ENCODE results near the gene HBB.

Gene HBB

DNA sequence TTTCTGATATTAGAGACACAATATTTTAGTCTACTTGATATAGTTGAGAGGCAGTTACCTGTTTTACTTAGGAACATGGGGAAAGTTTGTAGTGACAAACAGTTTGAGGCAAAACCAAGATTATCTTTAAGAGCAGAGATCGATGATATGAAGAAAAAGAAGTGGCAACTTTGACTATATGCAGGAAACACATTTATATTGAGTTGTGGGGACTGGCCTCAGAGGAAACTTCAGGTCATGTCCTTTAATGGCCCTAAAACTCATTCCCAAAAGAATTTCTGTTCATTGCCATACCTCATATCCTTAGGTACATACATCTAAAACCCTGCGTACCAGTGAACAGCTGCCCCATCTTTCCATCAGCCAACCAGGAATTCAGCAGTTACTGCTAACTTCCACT lies 18.3 kb upstream of the HBB start:
- TF ChIP-seq, protein P1, sequence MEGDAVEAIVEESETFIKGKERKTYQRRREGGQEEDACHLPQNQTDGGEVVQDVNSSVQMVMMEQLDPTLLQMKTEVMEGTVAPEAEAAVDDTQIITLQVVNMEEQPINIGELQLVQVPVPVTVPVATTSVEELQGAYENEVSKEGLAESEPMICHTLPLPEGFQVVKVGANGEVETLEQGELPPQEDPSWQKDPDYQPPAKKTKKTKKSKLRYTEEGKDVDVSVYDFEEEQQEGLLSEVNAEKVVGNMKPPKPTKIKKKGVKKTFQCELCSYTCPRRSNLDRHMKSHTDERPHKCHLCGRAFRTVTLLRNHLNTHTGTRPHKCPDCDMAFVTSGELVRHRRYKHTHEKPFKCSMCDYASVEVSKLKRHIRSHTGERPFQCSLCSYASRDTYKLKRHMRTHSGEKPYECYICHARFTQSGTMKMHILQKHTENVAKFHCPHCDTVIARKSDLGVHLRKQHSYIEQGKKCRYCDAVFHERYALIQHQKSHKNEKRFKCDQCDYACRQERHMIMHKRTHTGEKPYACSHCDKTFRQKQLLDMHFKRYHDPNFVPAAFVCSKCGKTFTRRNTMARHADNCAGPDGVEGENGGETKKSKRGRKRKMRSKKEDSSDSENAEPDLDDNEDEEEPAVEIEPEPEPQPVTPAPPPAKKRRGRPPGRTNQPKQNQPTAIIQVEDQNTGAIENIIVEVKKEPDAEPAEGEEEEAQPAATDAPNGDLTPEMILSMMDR (IDR thresholded peaks at IDR 0.05; ENCODE audit: low read depth, low read length, missing control alignments), result no peak

DNA sequence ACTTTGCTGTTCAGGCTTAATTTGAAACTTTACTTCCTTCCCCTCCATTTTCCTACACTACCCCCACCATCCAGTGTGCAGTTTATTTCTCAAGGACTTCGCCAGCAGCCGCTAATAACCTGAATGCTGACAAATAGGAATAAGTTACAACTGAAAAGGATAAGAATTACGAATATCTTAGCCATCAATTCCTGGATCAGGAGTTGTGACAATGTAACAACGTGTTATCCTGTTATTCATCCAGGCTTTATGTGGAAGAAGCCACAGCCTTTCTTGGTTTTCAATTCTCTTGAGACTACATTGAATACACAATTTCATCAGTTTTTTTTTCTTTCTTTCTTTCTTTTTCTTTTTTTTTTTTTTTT lies 16.9 kb upstream of the HBB start:
- no peak for DNase-seq (ENCODE audit: low read depth)
- no peak overlapping the region for H3K4me3 ChIP-seq (ENCODE audit: low read depth, low read length)
- TF ChIP-seq, protein P1 (IDR thresholded peaks at IDR 0.05; ENCODE audit: low read depth, low read length, missing control alignments), result no peak

More for the DNA sequence above, 18.3 kb upstream of the HBB start:
- no peak overlapping the region for H3K4me3 ChIP-seq (ENCODE audit: low read depth, low read length)
- no peak for DNase-seq (ENCODE audit: low read depth)

DNA sequence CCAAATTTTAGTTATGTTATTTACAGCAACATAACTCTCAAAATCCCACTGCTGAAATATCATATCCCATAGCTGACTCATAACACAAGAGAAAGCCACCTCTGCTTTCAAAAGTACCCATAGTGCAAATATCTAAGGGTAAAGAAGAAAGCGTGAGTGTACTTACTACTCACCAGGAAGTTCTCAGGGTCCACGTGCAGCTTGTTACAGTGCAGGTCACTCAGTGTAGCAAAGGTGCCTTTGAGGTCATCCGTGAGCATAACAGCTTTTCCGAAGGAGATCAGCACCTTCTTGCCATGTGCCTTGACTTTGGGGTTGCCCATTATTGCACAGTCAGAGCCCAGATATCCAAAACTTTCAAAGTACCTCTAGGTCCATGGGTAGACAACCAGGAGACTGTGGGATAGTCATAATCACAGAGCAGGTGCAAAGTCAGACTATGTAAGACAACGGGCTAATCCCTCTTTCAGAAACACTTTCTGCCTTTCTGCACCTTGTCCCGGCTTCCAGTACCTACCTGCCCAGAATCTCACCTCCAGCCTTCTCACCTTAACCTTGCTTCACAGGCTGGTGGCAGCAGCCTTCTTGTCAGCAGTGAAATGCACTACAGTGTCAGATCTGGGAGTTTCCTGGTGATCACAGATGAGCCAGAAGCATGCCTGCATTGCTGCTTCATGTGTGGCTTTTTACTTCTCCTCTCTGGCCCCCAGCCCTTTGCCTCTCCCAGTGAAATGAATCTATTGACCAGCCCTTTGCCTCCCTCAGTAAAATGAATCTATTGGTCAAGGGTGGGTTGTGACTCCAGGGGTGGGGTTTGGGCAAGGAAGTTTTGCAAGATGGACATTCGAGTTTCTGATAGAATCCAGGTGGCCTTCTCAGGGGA lies 16.3 kb upstream of the HBB start:
- TF ChIP-seq, protein P1 (IDR thresholded peaks at IDR 0.05; ENCODE audit: low read depth, low read length, missing control alignments), result no peak
- no peak for DNase-seq (ENCODE audit: low read depth)
- no peak overlapping the region for H3K4me3 ChIP-seq (ENCODE audit: low read depth, low read length)

DNA sequence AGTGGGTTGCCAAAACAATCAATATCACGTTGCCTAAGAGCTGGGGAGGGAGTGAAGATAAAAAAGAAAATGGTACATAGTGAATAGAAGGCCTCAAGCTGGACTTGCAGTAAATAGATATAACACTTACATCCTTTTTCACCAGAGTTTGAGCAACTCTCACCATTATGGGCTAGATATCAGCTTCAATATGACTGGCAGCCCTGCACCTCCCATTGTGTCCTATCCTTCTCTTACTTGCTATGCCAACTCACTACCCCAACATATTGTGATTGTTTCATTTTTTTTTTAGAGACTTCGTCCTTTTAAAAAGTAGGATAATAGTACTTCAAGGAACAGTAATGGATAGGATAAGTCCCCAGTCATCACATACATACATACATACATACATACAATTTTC lies 15.3 kb upstream of the HBB start:
- DNase-seq (ENCODE audit: low read depth), result no peak
- no peak overlapping the region for H3K4me3 ChIP-seq (ENCODE audit: low read depth, low read length)
- TF ChIP-seq, protein P1 (IDR thresholded peaks at IDR 0.05; ENCODE audit: low read depth, low read length, missing control alignments), result no peak

DNA sequence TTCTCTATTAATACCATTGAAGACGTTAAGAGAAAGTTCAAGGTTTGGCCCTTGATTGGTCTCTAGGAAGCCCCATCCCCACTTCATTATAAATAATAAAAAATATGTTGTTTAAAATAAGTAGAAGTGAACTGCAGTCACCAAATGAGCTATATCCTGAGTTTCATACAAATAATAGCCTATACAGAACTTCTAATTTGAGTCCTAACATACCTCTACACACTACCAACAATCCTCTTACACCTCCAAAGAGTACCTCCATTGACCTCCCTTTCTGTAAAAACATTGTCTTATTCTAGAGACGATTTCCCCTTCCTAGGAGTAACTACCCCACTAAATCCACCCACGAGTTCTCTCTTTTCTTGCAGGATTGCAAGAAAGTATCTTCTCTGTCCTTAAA lies 14.6 kb upstream of the HBB start:
- no peak for DNase-seq (ENCODE audit: low read depth)

DNA sequence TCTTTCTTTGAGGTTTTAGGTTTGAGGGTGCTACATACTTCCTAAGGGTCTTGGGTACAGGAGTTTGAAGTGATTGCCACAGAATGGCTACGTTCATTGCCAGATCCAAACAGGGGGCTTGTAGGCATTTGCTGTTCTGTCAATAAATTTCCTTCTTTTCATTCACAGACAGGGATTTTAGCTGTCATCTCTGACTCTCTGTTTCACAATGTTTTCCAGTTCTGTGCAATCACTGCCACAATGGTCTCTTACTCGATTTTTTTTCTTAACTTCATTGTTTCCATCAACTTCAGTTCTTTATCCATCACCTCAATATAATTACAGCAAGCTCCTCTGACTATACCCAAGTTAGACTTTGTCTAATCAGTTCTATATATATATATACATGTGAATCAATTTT lies 13.6 kb upstream of the HBB start:
- TF ChIP-seq, protein P1 (IDR thresholded peaks at IDR 0.05; ENCODE audit: low read depth, low read length, missing control alignments), result no peak
- no peak overlapping the region for H3K4me3 ChIP-seq (ENCODE audit: low read depth, low read length)
- no peak for DNase-seq (ENCODE audit: low read depth)

More for the DNA sequence above, 14.6 kb upstream of the HBB start:
- no peak overlapping the region for H3K4me3 ChIP-seq (ENCODE audit: low read depth, low read length)
- TF ChIP-seq, protein P1 (IDR thresholded peaks at IDR 0.05; ENCODE audit: low read depth, low read length, missing control alignments), result no peak

DNA sequence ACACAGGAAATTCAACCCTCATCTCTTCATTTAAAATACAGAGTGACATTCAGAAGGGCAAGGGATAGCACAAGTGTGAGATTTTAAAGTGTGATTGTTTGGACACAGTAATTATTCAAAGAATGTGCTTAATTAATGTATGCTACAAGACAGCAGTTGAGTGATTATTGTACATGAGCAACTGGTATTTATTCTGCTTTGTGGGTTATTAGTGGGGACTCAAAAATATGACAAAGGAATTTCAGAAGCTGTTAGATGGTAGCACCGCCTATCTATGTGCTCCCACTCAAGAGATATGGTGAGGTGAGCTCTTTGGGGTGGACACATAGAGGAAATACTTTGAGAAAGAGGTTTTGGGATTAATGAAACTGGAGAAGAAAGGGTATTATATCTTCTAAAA lies 13.2 kb upstream of the HBB start:
- TF ChIP-seq, protein P1 (IDR thresholded peaks at IDR 0.05; ENCODE audit: low read depth, low read length, missing control alignments), result no peak
- H3K4me3 ChIP-seq (ENCODE audit: low read depth, low read length), result no peak overlapping the region
- no peak for DNase-seq (ENCODE audit: low read depth)

Data from GM12864 (cell line).